ENCODE results near the gene GASK1A.

GASK1A gene

GRCh38 chr3:42979044-42979972, at the start of gene GASK1A:
GASK1A (plus strand) TSS chr3:42979311; CDS start chr3:42979643, 332 bp downstream.
- DNase-seq (ENCODE audit: low spot score in 2 of 2), result peak in 1 of 2 experiments; percentile 48
- Histone ChIP-seq H3K4me1 (peaks cover 2% of the 10 kb centered on the region; the same call in 1 of the 2 replicates), H3K27me3 (ENCODE audit: low read depth) (peaks cover 46% of the 10 kb centered on the region), H3K36me3 (replicated peaks) (no peaks in the 10 kb centered on the region), H3K9me3 (0 out of 2 replicates have a peak, but pooled peaks cover 2% of the 10 kb centered on the region), H3K4me3 (peak within 1 kb of the TSS; percentile 34)
- in situ Hi-C loops (cut with MboI; ENCODE audit: low sequenced_read_pairs), result loop anchor here (25.0 kb wide), 1 partner anchor 533 kb away; no protein-coding TSS in a partner anchor

- Histone ChIP-seq H3K9me3 (no peaks in the 10 kb centered on the region), H3K27me3 (ENCODE audit: low read depth) (peaks cover 8% of the 10 kb centered on the region; the same call in 1 of the 2 replicates), H3K4me1 (no peaks in the 10 kb centered on the region), H3K36me3 (replicated peaks) (no peaks in the 10 kb centered on the region), H3K4me3 (no peak overlapping the region)
- no peak for DNase-seq (ENCODE audit: low spot score in 2 of 2)
- in situ Hi-C loops (cut with MboI; ENCODE audit: low sequenced_read_pairs), result no loop called here
These were observed 45.0 kb upstream of the GASK1A start for GRCh38 chr3:42934111-42934510.

GRCh38 chr3:42934910-42935309, 44.2 kb upstream of the GASK1A start:
- no peaks in the 10 kb centered on the region for H3K4me1 ChIP-seq
- peaks cover 8% of the 10 kb centered on the region; the same call in 1 of the 2 replicates for H3K27me3 ChIP-seq (ENCODE audit: low read depth)
- no peak overlapping the region for H3K4me3 ChIP-seq
- H3K36me3 ChIP-seq (replicated peaks), result no peaks in the 10 kb centered on the region
- no peak for DNase-seq (ENCODE audit: low spot score in 2 of 2)
- in situ Hi-C loops (cut with MboI; ENCODE audit: low sequenced_read_pairs), result no loop called here
- H3K9me3 ChIP-seq, result no peaks in the 10 kb centered on the region

DNA sequence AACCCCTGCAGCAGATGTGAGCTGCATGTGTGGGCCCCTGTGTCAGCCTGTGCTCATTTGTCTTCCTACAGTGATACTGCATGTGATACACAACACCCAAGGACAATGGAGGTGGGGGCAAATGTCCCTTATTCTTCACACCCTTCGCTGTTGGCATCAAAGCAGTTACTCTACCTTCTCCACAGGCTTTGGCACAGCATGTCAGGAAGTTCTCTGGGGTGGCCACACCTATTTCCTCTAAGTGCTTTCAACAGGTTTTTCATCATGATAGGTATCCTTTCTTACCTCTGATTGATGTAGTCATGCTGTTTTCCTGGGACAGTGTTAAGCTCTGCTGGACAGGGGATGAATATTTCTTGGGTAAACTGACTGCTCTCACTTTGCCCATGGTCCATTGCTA, 43.6 kb upstream of the GASK1A start:
- peaks cover 8% of the 10 kb centered on the region; the same call in 1 of the 2 replicates for H3K27me3 ChIP-seq (ENCODE audit: low read depth)
- H3K36me3 ChIP-seq (replicated peaks), result no peaks in the 10 kb centered on the region
- DNase-seq (ENCODE audit: low spot score in 2 of 2), result no peak
- no peaks in the 10 kb centered on the region for H3K4me1 ChIP-seq
- H3K9me3 ChIP-seq, result no peaks in the 10 kb centered on the region
- H3K4me3 ChIP-seq, result no peak overlapping the region
- in situ Hi-C loops (cut with MboI; ENCODE audit: low sequenced_read_pairs), result no loop called here

DNA sequence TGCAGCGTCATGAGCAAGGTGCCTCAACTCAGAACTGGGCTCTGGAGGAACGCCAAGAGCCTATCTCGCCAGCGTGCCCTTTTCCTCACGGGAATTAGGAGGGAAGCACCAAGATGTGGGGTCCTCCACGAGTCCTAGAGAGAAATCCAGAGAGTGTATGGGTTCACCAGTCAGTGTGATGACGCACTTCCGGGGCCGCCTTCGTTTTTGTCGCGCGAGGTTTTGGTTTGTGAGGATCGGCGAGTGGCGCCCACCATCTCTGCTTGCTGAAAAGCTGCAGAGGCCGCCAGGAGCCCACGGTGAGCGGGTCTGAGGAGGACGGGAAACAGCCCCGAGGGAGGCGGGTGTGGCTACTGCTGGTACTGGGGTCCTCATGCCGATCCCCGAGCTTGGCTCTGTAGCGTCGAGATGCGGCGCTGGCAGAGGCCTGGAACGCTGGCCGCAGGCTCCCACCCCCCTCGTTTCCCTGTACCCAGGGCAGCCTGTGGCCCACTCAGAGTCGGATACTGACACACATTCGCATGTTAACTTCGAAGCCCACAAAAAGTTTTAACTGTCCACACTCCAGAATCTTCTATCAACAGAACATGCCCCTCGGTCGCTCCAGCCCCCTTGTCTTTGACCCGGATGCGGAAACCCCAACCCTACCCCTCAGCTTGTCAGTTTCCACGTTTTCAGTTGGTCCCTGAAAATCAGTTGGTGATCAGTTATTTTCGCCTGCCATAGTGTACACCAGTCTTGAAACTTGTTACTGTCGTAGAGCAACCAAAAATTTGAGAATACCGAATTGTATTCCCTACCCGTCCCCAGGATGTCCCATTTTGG, 42.7 kb upstream of the GASK1A start:
- Histone ChIP-seq H3K4me3 (no peak overlapping the region), H3K36me3 (replicated peaks) (no peaks in the 10 kb centered on the region), H3K4me1 (no peaks in the 10 kb centered on the region), H3K27me3 (ENCODE audit: low read depth) (peaks cover 8% of the 10 kb centered on the region; the same call in 1 of the 2 replicates), H3K9me3 (no peaks in the 10 kb centered on the region)
- in situ Hi-C loops (cut with MboI; ENCODE audit: low sequenced_read_pairs), result no loop called here
- DNase-seq (ENCODE audit: low spot score in 2 of 2), result no peak

DNA sequence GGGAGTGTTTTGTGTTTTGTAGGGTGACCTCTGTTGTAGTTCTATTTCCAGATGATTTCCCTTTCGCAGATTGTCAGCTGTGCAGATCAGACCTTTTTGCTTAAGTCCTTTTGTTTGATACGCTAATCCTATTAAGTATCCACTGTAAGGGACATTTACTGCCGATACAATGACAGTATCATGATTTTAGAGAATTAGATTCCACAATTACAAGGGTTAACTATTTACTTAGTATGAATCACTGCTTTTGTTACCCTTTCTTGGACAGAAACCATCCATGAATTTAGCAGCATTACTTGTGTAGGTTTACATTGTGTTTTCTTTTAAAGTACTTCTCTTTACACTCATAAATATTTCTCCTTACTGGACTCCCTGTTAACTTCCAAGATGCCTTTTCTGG, 41.8 kb upstream of the GASK1A start:
- DNase-seq (ENCODE audit: low spot score in 2 of 2), result peak in 1 of 2 experiments; percentile 60
- Histone ChIP-seq H3K27me3 (ENCODE audit: low read depth) (peaks cover 8% of the 10 kb centered on the region; the same call in 1 of the 2 replicates), H3K36me3 (replicated peaks) (no peaks in the 10 kb centered on the region), H3K4me3 (no peak overlapping the region), H3K4me1 (no peaks in the 10 kb centered on the region), H3K9me3 (no peaks in the 10 kb centered on the region)
- in situ Hi-C loops (cut with MboI; ENCODE audit: low sequenced_read_pairs), result no loop called here

DNA sequence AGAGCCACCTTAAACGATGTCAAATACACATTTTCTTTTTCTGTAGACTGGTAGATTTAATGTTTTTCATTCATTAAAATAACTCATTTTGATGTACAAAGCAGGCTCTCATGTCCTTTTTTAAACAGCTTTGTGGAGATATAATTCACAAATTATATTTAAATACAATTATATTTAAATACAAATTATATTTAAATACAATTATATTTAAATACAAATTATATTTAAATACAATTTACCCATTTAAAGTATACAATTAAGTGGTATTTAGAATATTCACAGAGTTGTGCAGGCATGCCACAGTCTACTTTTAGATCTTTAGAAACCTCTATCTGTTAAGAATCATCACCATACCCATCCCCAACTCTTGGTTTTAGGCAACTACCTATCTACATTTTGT, 36.4 kb upstream of the GASK1A start:
- no peaks in the 10 kb centered on the region for H3K36me3 ChIP-seq (replicated peaks)
- DNase-seq (ENCODE audit: low spot score in 2 of 2), result no peak
- H3K9me3 ChIP-seq, result no peaks in the 10 kb centered on the region
- in situ Hi-C loops (cut with MboI; ENCODE audit: low sequenced_read_pairs), result no loop called here
- no peak overlapping the region for H3K4me3 ChIP-seq
- H3K27me3 ChIP-seq (ENCODE audit: low read depth), result peaks cover 6% of the 10 kb centered on the region
- H3K4me1 ChIP-seq, result no peaks in the 10 kb centered on the region

GRCh38 chr3:42946050-42946449, 33.1 kb upstream of the GASK1A start:
- Histone ChIP-seq H3K4me3 (no peak overlapping the region), H3K9me3 (no peaks in the 10 kb centered on the region), H3K27me3 (ENCODE audit: low read depth) (peaks cover 6% of the 10 kb centered on the region), H3K4me1 (no peaks in the 10 kb centered on the region), H3K36me3 (replicated peaks) (no peaks in the 10 kb centered on the region)
- DNase-seq (ENCODE audit: low spot score in 2 of 2), result no peak
- in situ Hi-C loops (cut with MboI; ENCODE audit: low sequenced_read_pairs), result no loop called here

DNA sequence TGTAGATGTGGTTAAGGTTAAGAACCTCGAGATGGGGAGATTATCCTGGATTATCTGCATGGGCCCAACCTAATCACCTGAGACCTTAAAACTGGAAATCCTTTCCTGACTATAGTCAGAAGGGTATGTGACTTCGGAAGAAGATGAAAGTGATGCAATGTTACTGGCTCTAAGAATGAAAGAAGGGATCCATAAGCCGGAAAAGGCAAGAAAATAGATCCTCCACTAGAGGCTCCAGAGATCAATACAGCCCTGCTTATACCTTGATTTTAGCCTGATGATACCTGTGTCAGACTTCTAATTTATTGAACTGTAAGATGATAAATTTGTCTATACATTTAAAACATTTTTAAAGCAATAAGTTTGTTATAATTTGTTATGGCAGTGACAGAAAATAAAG, 21.5 kb upstream of the GASK1A start:
- Histone ChIP-seq H3K9me3 (no peaks in the 10 kb centered on the region), H3K27me3 (ENCODE audit: low read depth) (no peaks in the 10 kb centered on the region; the same call in 1 of the 2 replicates), H3K4me3 (no peak overlapping the region), H3K36me3 (replicated peaks) (no peaks in the 10 kb centered on the region), H3K4me1 (no peaks in the 10 kb centered on the region)
- no peak for DNase-seq (ENCODE audit: low spot score in 2 of 2)
- in situ Hi-C loops (cut with MboI; ENCODE audit: low sequenced_read_pairs), result no loop called here

DNA sequence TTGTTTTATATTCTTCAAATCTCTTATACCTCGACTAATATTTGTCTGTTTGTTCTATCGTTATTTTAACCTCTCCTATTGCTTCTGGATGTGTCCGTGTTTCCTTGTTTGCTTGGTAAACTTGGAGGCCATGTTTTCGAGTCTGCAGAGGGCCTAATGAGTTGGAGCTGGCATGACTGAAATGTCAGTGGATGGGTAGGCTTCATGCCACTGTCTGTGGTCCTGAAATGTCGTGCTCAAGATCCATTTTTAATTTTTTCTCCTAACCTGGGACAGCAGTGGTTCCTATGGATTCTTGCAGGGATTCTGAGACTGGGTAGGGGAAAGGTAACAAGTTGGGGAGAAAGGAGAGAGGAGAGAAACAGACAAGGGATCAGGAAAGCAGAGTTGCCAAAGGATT, 18.8 kb upstream of the GASK1A start:
- no peak overlapping the region for H3K4me3 ChIP-seq
- DNase-seq (ENCODE audit: low spot score in 2 of 2), result no peak
- no peaks in the 10 kb centered on the region for H3K36me3 ChIP-seq (replicated peaks)
- in situ Hi-C loops (cut with MboI; ENCODE audit: low sequenced_read_pairs), result no loop called here
- no peaks in the 10 kb centered on the region for H3K4me1 ChIP-seq
- H3K9me3 ChIP-seq, result no peaks in the 10 kb centered on the region
- peaks cover under 1% of the 10 kb centered on the region for H3K27me3 ChIP-seq (ENCODE audit: low read depth)

- Histone ChIP-seq H3K4me1 (no peaks in the 10 kb centered on the region), H3K4me3 (no peak overlapping the region), H3K36me3 (replicated peaks) (no peaks in the 10 kb centered on the region), H3K9me3 (no peaks in the 10 kb centered on the region), H3K27me3 (ENCODE audit: low read depth) (peaks cover 6% of the 10 kb centered on the region)
- DNase-seq (ENCODE audit: low spot score in 2 of 2), result no peak
- in situ Hi-C loops (cut with MboI; ENCODE audit: low sequenced_read_pairs), result no loop called here
These were observed 18.3 kb upstream of the GASK1A start for GRCh38 chr3:42960786-42961185.

GRCh38 chr3:42961633-42962032, 17.5 kb upstream of the GASK1A start:
- DNase-seq (ENCODE audit: low spot score in 2 of 2), result peak; percentile 41 to 50
- H3K4me3 ChIP-seq, result no peak overlapping the region
- in situ Hi-C loops (cut with MboI; ENCODE audit: low sequenced_read_pairs), result no loop called here
- H3K36me3 ChIP-seq (replicated peaks), result no peaks in the 10 kb centered on the region
- peaks cover 7% of the 10 kb centered on the region; the same call in 1 of the 2 replicates for H3K27me3 ChIP-seq (ENCODE audit: low read depth)
- H3K4me1 ChIP-seq, result no peaks in the 10 kb centered on the region
- H3K9me3 ChIP-seq, result no peaks in the 10 kb centered on the region

- Histone ChIP-seq H3K4me1 (no peaks in the 10 kb centered on the region), H3K27me3 (ENCODE audit: low read depth) (peaks cover 11% of the 10 kb centered on the region), H3K9me3 (no peaks in the 10 kb centered on the region), H3K36me3 (replicated peaks) (no peaks in the 10 kb centered on the region), H3K4me3 (no peak overlapping the region)
- DNase-seq (ENCODE audit: low spot score in 2 of 2), result no peak
- in situ Hi-C loops (cut with MboI; ENCODE audit: low sequenced_read_pairs), result no loop called here
These were observed 15.8 kb upstream of the GASK1A start for GRCh38 chr3:42963269-42963668.

DNA sequence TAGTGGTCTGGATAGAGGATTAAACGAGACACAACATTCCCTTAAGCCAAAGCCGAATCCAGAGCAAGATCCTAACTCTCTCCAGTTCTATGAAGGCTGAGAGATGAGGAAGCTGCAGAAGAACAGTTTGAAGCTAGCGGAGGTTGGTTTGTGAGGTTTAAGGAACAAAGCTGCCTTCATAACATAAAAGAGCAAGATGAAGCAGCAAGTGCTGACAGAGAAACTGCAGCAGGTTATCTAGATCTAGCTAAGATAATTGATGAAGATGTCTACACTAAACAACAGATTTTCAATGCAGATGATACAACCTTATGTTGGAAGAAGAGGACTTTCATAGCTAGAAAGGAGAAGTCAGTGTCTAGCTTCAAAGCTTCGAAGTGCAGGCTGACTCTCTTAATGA, 14.8 kb upstream of the GASK1A start:
- no peak for DNase-seq (ENCODE audit: low spot score in 2 of 2)
- H3K4me1 ChIP-seq, result no peaks in the 10 kb centered on the region
- no peak overlapping the region for H3K4me3 ChIP-seq
- in situ Hi-C loops (cut with MboI; ENCODE audit: low sequenced_read_pairs), result no loop called here
- no peaks in the 10 kb centered on the region for H3K9me3 ChIP-seq
- no peaks in the 10 kb centered on the region for H3K36me3 ChIP-seq (replicated peaks)
- H3K27me3 ChIP-seq (ENCODE audit: low read depth), result peaks cover 11% of the 10 kb centered on the region

All from HAP-1 (cell line).